Ovary (tissue), 3 donors: ENCODE measurements around the gene SLC6A12.

Experiments
- CTCF ChIP-seq, 3 donors: fragments of 450-650 bp in 2 of 3; fragments of 200-600 bp in 1 of 3; IDR thresholded peaks; one replicate each; pipeline versions ENCODE4 v1.5.1 to v1.8.0; 2016 to 2022; ENCODE audit warnings: antibody characterized with exemption in 3 of 3, mild to moderate bottlenecking in 1 of 3
- EP300 ChIP-seq: sonication (generic); formaldehyde crosslinking; IDR thresholded peaks from one replicate; pipeline ENCODE4 v1.6.1; 2017; ENCODE audit warnings: antibody characterized with exemption
- donor health status: DM: no; HTN: no; CAD: no.

DNA sequence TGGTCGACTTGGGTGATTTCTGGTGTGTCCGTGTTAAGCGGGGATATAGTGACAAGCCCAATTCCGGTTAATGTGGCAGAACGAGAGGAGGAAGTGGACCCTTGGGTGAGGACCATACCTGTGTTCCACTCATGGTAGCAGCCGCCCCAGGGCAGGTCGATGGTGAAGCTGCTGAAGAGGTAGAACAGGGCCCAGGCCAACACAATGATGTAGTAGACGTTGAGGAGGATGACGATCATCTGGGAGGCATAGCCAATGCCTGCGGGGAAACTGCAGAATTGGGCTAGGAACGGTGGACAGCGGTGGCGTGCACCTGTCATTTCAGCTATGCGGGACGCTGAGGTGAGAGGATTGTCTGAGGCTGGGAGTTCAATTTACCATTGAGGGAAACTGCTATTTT lies 28.5 kb upstream of the SLC6A12 start:
- TF ChIP-seq CTCF (IDR thresholded peaks at IDR 0.05) (no peak), EP300 (no peak)
